K562 (cell line): ENCODE results near the gene ZNF641. TPM values are rescaled to one million over a fixed set of nuclear protein-coding genes. Genes with fewer than 3 reads are reported as not detected.

Experiments
- CBX5 ChIP-seq: IDR thresholded peaks from 2 replicates; pipeline ENCODE4 v1.6.1; 2014; ENCODE audit warnings: low read depth, borderline replicate concordance
- HIVEP1 ChIP-seq: fragments of 250-450 bp; sonication (Bioruptor Pico); IDR thresholded peaks from 2 replicates; pipeline ENCODE4 v1.4.0; 2020; ENCODE audit warnings: mild to moderate bottlenecking
- JUN ChIP-seq, 2 experiments: sonication (generic) in 1 of 2; formaldehyde crosslinking in 1 of 2; IDR thresholded peaks; 2 replicates each; pipeline versions ENCODE4 v1.6.1 to v1.8.0; 2012 to 2022; ENCODE audit warnings: borderline replicate concordance in 2 of 2, mild to moderate bottlenecking in 2 of 2, improper control_type of control experiment in 1 of 2, low read depth in 1 of 2, low read length in 1 of 2, missing genetic modification reagents in 1 of 2
- KLF16 ChIP-seq: IDR thresholded peaks from 2 replicates; pipeline ENCODE4 v1.6.1; 2016; ENCODE audit warnings: antibody characterized with exemption
- LCOR ChIP-seq: sonication (generic); formaldehyde crosslinking; IDR thresholded peaks from 2 replicates; pipeline ENCODE4 v1.8.0; 2022; ENCODE audit warnings: mild to moderate bottlenecking, missing genetic modification reagents
- MAZ ChIP-seq, 2 experiments: fragments of 450-650 bp in 1 of 2; sonication (generic) in 1 of 2; formaldehyde crosslinking; IDR thresholded peaks in 1 of 2; conservative IDR thresholded peaks in 1 of 2; 2 replicates each; pipeline versions ENCODE4 v1.4.0 to v1.5.0; 2020; ENCODE audit warnings: mild to moderate bottlenecking in 1 of 2, missing genetic modification reagents in 1 of 2
- MTA2 ChIP-seq: fragments of 450-650 bp; IDR thresholded peaks from 2 replicates; pipeline ENCODE4 v1.6.1; 2016; ENCODE audit warnings: low read depth
- NR2C2 ChIP-seq, 2 experiments: fragments of 200-800 bp in 1 of 2; sonication (Bioruptor generic) in 1 of 2; sonication (generic) in 1 of 2; formaldehyde crosslinking in 1 of 2; IDR thresholded peaks; 2 replicates each; pipeline versions ENCODE4 v1.6.1 to v1.8.0; 2016 to 2022; ENCODE audit warnings: mild to moderate bottlenecking in 1 of 2, missing compliant biosample characterization in 1 of 2, missing genetic modification characterization in 1 of 2, missing genetic modification reagents in 1 of 2
- SRF ChIP-seq, 2 experiments: fragments of 250-450, 450-650 bp in 1 of 2; sonication (Bioruptor Pico) in 1 of 2; sonication (generic) in 1 of 2; formaldehyde crosslinking; IDR thresholded peaks; 2 replicates each; pipeline versions ENCODE4 v1.5.0 to v1.5.1; 2020 to 2022; ENCODE audit warnings: mild to moderate bottlenecking in 1 of 2, missing genetic modification reagents in 1 of 2
- TFAP4 ChIP-seq: sonication (generic); formaldehyde crosslinking; IDR thresholded peaks from 2 replicates; pipeline ENCODE4 v1.8.0; 2022; ENCODE audit warnings: missing genetic modification reagents, mild to moderate bottlenecking, moderate library complexity, borderline replicate concordance
- ZNF143 ChIP-seq: sonication (generic); formaldehyde crosslinking; IDR thresholded peaks from 2 replicates; pipeline ENCODE4 v1.9.0; 2022; ENCODE audit warnings: mild to moderate bottlenecking, missing genetic modification reagents
- ZNF165 ChIP-seq: fragments of 250-450 bp; sonication (Bioruptor Pico); IDR thresholded peaks from 2 replicates; pipeline ENCODE4 v1.4.0; 2020; ENCODE audit warnings: borderline replicate concordance
- polyA plus RNA-seq, 8 experiments: library from polyadenylated mRNA; depleted of rRNA in 4 of 8; stranded (reverse) in 5 of 8; unstranded in 3 of 8; fragments of >200 nt; fragmentation: Nextera tagmentation in 2 of 8; fragmentation: Illumina TruSeq in 1 of 8; extraction: Ambion mirVana in 2 of 8; extraction: Trizol in 1 of 8; gene quantifications; 2 replicates each; pipeline versions ENCODE4 v1.2.1 to v1.2.3, GENCODE V29; 2011 to 2014; ENCODE audit warnings: inconsistent platforms in 1 of 8, missing spikeins in 1 of 8
- total RNA-seq, 7 experiments: library from RNA; depleted of rRNA in 6 of 7; stranded (reverse); fragments of >200 nt in 6 of 7; fragmentation: Illumina TruSeq in 2 of 7; extraction: Trizol in 2 of 7; gene quantifications; 2 replicates each; pipeline versions ENCODE4 v1.2.1 to v1.2.3, GENCODE V29; 2011 to 2021; ENCODE audit warnings: low replicate concordance in 1 of 7
- TF ChIP-seq, protein P1 (sequence below): fragments of 200-600 bp; sonication (generic); IDR thresholded peaks from one replicate; pipeline ENCODE4 v1.6.1; 2012; ENCODE audit warnings: mild to moderate bottlenecking, low read depth, low read length, inconsistent platforms
- TF ChIP-seq, protein P2 (sequence below), 2 experiments: fragments of 450-650 bp; conservative IDR thresholded peaks; 2 replicates each; pipeline ENCODE4 v1.6.1; 2017; ENCODE audit warnings: mild to moderate bottlenecking in 2 of 2, moderate library complexity in 2 of 2

Gene ZNF641
- total and polyA plus RNA-seq, 9 of the 15 experiments (the other 6 are each of a cell fraction or from before 2014, with no cell fraction given): 2.5 to 15.6 (median 9.2) TPM

GRCh38 chr12:48311313-48311712 lies 39.4 kb downstream of the ZNF641 start (continued):
- TF ChIP-seq, protein P1, sequence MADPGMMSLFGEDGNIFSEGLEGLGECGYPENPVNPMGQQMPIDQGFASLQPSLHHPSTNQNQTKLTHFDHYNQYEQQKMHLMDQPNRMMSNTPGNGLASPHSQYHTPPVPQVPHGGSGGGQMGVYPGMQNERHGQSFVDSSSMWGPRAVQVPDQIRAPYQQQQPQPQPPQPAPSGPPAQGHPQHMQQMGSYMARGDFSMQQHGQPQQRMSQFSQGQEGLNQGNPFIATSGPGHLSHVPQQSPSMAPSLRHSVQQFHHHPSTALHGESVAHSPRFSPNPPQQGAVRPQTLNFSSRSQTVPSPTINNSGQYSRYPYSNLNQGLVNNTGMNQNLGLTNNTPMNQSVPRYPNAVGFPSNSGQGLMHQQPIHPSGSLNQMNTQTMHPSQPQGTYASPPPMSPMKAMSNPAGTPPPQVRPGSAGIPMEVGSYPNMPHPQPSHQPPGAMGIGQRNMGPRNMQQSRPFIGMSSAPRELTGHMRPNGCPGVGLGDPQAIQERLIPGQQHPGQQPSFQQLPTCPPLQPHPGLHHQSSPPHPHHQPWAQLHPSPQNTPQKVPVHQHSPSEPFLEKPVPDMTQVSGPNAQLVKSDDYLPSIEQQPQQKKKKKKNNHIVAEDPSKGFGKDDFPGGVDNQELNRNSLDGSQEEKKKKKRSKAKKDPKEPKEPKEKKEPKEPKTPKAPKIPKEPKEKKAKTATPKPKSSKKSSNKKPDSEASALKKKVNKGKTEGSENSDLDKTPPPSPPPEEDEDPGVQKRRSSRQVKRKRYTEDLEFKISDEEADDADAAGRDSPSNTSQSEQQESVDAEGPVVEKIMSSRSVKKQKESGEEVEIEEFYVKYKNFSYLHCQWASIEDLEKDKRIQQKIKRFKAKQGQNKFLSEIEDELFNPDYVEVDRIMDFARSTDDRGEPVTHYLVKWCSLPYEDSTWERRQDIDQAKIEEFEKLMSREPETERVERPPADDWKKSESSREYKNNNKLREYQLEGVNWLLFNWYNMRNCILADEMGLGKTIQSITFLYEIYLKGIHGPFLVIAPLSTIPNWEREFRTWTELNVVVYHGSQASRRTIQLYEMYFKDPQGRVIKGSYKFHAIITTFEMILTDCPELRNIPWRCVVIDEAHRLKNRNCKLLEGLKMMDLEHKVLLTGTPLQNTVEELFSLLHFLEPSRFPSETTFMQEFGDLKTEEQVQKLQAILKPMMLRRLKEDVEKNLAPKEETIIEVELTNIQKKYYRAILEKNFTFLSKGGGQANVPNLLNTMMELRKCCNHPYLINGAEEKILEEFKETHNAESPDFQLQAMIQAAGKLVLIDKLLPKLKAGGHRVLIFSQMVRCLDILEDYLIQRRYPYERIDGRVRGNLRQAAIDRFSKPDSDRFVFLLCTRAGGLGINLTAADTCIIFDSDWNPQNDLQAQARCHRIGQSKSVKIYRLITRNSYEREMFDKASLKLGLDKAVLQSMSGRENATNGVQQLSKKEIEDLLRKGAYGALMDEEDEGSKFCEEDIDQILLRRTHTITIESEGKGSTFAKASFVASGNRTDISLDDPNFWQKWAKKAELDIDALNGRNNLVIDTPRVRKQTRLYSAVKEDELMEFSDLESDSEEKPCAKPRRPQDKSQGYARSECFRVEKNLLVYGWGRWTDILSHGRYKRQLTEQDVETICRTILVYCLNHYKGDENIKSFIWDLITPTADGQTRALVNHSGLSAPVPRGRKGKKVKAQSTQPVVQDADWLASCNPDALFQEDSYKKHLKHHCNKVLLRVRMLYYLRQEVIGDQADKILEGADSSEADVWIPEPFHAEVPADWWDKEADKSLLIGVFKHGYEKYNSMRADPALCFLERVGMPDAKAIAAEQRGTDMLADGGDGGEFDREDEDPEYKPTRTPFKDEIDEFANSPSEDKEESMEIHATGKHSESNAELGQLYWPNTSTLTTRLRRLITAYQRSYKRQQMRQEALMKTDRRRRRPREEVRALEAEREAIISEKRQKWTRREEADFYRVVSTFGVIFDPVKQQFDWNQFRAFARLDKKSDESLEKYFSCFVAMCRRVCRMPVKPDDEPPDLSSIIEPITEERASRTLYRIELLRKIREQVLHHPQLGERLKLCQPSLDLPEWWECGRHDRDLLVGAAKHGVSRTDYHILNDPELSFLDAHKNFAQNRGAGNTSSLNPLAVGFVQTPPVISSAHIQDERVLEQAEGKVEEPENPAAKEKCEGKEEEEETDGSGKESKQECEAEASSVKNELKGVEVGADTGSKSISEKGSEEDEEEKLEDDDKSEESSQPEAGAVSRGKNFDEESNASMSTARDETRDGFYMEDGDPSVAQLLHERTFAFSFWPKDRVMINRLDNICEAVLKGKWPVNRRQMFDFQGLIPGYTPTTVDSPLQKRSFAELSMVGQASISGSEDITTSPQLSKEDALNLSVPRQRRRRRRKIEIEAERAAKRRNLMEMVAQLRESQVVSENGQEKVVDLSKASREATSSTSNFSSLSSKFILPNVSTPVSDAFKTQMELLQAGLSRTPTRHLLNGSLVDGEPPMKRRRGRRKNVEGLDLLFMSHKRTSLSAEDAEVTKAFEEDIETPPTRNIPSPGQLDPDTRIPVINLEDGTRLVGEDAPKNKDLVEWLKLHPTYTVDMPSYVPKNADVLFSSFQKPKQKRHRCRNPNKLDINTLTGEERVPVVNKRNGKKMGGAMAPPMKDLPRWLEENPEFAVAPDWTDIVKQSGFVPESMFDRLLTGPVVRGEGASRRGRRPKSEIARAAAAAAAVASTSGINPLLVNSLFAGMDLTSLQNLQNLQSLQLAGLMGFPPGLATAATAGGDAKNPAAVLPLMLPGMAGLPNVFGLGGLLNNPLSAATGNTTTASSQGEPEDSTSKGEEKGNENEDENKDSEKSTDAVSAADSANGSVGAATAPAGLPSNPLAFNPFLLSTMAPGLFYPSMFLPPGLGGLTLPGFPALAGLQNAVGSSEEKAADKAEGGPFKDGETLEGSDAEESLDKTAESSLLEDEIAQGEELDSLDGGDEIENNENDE: no peak
- TF ChIP-seq KLF16: peak; percentile 76
- TF ChIP-seq JUN (IDR thresholded peaks at IDR 0.05; ENCODE audit: borderline replicate concordance, low read depth, low read length): no peak
- TF ChIP-seq JUN (CRISPR knock-in tag; IDR thresholded peaks at IDR 0.05; ENCODE audit: borderline replicate concordance): no peak
- no peak for TF ChIP-seq LCOR (CRISPR knock-in tag)
- TF ChIP-seq CBX5: no peak
- TF ChIP-seq, protein P2, sequence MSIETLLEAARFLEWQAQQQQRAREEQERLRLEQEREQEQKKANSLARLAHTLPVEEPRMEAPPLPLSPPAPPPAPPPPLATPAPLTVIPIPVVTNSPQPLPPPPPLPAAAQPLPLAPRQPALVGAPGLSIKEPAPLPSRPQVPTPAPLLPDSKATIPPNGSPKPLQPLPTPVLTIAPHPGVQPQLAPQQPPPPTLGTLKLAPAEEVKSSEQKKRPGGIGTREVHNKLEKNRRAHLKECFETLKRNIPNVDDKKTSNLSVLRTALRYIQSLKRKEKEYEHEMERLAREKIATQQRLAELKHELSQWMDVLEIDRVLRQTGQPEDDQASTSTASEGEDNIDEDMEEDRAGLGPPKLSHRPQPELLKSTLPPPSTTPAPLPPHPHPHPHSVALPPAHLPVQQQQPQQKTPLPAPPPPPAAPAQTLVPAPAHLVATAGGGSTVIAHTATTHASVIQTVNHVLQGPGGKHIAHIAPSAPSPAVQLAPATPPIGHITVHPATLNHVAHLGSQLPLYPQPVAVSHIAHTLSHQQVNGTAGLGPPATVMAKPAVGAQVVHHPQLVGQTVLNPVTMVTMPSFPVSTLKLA (conservative IDR thresholded peaks at IDR 0.05): 0 out of 4 replicates have a peak, but pooled peaks of 1 of the 2 experiments have one; percentile 15
- no peak for TF ChIP-seq MTA2
- 0 out of 4 replicates have a peak, but pooled peaks of 1 of the 2 experiments have one; percentile 37 for TF ChIP-seq MAZ (CRISPR knock-in tag; conservative IDR thresholded peaks at IDR 0.05 in 1 of 2, IDR thresholded peaks at IDR 0.05 in 1 of 2)
- no peak for TF ChIP-seq ZNF143 (CRISPR knock-in tag)
- no peak for TF ChIP-seq HIVEP1 (CRISPR knock-in tag)
- no peak for TF ChIP-seq SRF (CRISPR knock-in tag; IDR thresholded peaks at IDR 0.05)
- no peak for TF ChIP-seq TFAP4 (CRISPR knock-in tag)
- no peak for TF ChIP-seq ZNF165
- TF ChIP-seq NR2C2 (CRISPR knock-in tag; IDR thresholded peaks at IDR 0.05): no peak
- TF ChIP-seq NR2C2 (tag; IDR thresholded peaks at IDR 0.05): peak; percentile 23; the same call in 1 of the 2 replicates
